Measurements from ENCODE around the gene DNAJB12.
"Not testable (repeated sequence)": the region's sequence is repeated elsewhere in the genome, so short reads cannot be mapped to it uniquely, and the experiment has no call there.

Gene DNAJB12

DNA sequence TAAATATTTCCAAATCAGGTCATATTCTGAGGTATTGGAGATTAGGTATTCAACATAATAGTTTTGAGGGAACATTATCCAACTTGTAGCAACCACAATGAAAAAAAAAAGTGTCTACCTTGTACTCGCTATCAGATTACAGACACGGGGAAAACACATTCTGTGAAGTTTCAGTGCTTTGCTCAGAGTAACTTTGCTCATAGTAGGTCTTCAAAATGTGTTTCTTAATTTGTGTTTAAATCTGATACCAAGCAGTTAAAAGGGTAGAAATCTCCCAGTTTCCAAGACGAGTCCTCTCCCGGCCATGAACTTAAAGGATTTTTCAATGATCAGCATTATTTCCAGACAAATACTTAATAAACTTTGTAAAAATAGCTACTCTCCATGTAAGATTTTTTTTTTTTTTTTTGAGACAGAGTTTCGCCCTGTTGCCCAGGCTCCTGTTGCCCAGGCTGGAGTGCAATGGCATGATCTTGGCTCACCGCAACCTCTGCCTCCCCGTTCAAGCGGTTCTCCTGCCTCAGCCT, 41.8 kb downstream of the DNAJB12 start:
- TF ChIP-seq, protein P1, sequence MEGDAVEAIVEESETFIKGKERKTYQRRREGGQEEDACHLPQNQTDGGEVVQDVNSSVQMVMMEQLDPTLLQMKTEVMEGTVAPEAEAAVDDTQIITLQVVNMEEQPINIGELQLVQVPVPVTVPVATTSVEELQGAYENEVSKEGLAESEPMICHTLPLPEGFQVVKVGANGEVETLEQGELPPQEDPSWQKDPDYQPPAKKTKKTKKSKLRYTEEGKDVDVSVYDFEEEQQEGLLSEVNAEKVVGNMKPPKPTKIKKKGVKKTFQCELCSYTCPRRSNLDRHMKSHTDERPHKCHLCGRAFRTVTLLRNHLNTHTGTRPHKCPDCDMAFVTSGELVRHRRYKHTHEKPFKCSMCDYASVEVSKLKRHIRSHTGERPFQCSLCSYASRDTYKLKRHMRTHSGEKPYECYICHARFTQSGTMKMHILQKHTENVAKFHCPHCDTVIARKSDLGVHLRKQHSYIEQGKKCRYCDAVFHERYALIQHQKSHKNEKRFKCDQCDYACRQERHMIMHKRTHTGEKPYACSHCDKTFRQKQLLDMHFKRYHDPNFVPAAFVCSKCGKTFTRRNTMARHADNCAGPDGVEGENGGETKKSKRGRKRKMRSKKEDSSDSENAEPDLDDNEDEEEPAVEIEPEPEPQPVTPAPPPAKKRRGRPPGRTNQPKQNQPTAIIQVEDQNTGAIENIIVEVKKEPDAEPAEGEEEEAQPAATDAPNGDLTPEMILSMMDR (IDR thresholded peaks at IDR 0.05; ENCODE audit: extremely low read depth, insufficient read depth, missing control alignments): no peak
- in situ Hi-C loops (cut with MboI; ENCODE audit: low pct_unique_long_range_greater_than_20kb, low sequenced_read_pairs, unreplicated experiment): no loop called here
- no peak for DNase-seq (ENCODE audit: low spot score)

DNA sequence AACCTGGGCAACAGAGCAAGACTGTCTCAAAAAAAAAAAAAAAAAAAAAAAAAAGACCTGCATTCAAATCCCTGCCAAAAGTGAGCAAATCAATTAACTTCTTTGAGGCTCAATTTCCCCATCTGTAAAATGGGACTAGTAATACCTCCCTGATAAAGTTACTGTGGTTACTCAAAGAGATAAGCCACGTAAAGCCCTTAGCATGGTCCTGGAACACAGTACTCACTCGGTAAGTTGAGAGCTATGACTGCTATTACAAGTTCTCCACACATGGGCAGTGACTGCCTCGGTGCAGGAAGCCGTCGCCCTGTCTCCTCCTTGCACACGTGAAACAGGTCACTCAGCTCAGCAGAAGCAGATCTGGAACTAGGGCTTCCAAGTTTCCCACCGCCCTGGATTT, 43.1 kb downstream of the DNAJB12 start:
- no peak for DNase-seq (ENCODE audit: low spot score)
- TF ChIP-seq, protein P1 (IDR thresholded peaks at IDR 0.05; ENCODE audit: extremely low read depth, insufficient read depth, missing control alignments): no peak
- in situ Hi-C loops (cut with MboI; ENCODE audit: low pct_unique_long_range_greater_than_20kb, low sequenced_read_pairs, unreplicated experiment): no loop called here

DNA sequence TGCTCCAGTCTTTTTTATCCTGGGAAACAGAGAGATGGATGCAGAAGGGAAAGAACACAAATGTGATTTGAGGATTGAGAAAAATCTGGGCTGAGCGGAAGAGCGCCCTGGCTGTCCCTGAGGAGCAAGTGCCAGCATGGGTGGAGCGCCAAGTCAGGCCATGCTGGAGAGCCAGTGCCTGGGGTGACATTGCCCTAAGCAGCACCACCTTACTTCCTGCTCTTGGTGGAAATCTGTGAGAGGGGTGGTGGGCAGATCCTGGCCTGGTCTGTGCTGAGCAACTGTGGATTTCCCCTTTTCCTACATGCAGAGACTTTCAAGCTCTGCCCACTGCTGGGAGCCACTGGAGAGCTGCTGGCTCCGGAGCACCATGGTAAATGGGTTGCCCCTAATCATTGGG, 44.1 kb downstream of the DNAJB12 start:
- DNase-seq (ENCODE audit: low spot score): no peak
- TF ChIP-seq, protein P1 (IDR thresholded peaks at IDR 0.05; ENCODE audit: extremely low read depth, insufficient read depth, missing control alignments): no peak
- in situ Hi-C loops (cut with MboI; ENCODE audit: low pct_unique_long_range_greater_than_20kb, low sequenced_read_pairs, unreplicated experiment): no loop called here

DNA sequence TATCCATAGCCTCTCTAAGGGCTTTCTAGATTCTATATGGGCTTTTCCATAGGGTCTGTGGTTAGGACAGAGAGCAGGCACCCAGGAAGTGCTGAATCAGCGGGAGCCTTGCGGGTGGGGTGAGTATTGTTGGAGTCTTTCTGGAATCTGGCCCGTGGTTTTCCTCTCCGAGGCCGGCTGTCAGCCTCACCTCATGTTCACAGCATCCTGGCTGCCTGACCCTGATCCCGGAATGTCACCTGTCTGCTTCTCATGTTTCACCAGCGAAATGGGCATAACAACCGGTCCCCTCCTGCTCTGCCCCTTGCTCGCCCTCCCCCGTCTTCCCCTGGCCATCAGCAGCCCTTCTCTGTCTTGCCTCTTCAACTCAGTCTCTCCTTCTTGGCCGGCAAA, 44.5 kb downstream of the DNAJB12 start:
- in situ Hi-C loops (cut with MboI; ENCODE audit: low pct_unique_long_range_greater_than_20kb, low sequenced_read_pairs, unreplicated experiment): no loop called here
- no peak for DNase-seq (ENCODE audit: low spot score)
- TF ChIP-seq, protein P1 (IDR thresholded peaks at IDR 0.05; ENCODE audit: extremely low read depth, insufficient read depth, missing control alignments): no peak

DNA sequence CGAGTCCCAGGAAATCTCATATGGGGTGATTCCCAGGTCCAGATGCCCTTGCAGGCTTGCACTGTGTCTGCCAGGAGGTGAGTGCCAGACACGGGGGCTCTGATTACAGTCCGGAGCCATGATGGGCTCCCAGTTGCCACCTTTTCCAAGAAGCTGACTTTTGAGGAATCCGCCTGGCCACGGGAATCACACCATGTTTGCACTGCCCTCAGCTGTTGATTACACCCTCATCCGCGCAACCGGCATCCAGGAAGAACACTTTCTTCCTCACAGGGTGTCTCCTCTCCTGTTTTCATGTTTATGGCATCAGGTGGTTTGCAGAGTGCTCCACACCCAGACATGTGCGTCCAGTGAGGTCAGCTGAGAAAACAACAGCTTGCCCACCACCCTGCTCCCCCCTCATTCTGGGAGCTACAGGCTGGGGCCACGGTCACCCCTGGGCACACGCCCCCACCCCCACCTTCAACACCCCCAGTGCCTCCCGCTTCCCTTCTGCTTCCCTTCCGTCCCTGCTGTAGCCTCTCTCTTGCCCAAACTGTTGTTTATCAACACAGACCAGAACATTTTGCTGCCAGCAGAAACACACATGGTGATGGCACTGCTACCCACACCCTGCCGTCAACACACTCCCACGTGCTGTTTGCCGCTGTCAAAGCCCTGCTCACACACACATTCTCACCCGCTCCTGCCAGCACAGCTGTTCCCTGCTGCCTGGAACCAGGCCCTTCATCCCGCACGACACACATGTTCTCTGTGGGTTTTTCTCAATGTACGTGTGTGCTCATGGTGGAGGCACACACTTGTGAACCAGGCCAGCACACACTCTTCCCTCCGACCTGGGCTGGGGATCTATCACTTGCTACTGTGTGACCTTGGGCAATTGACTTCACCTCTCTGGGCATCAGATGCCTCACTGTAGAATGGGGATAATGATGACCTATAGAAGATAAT, 45.2 kb downstream of the DNAJB12 start:
- no peak for DNase-seq (ENCODE audit: low spot score)
- in situ Hi-C loops (cut with MboI; ENCODE audit: low pct_unique_long_range_greater_than_20kb, low sequenced_read_pairs, unreplicated experiment): no loop called here
- TF ChIP-seq, protein P1 (IDR thresholded peaks at IDR 0.05; ENCODE audit: extremely low read depth, insufficient read depth, missing control alignments): no peak

DNA sequence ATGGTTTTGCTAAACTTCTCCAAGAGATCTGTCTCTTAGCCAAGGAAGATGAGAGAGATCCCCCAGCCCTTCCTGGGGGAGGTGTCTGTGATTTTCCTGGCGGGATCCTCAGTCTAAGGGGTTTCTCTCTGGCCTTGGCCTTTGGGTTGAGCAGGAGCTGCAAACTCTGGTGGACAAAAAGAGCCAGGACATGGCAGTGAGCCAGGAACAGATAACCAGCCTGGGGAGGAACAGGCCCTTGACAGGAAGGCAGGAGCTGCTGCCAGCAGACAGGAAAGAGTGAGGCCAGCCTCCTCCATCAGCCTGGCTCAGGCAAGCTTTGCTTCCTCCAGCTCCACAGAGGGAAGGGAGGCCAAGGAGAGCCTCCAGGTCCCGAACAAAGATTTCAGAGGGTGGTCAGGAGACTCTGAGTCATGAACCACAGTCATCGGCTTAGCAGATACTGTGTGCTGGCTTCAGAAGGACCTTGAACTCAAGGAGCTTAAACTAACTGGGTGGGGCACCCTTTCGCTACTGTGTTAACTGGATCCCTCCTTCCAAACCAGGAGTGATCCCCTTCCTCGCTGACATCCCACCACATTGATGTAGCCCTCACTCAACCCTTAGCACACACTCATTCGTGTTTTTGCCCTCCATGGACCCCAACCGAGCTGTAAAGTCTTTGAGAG, 46.3 kb downstream of the DNAJB12 start:
- DNase-seq (ENCODE audit: low spot score): no peak
- in situ Hi-C loops (cut with MboI; ENCODE audit: low pct_unique_long_range_greater_than_20kb, low sequenced_read_pairs, unreplicated experiment): no loop called here
- TF ChIP-seq, protein P1 (IDR thresholded peaks at IDR 0.05; ENCODE audit: extremely low read depth, insufficient read depth, missing control alignments): no peak

DNA sequence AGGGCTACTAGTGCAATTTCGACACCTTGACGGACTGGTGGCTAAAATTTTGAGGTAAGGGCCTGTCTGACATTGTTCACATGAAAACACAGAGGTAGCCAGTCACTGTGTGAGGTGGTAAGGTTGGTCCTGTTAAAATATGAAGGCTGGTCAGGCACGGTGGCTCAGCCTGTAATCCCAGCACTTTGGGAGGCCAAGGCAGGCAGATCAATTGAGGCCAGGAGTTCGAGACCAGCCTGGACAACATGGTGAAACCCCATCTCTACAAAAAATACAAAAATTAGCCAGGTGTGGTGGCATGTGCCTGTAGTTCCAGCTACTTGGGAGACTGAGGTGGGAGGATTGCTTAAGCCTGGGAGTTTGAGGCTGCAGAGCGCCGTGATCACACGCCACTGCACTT, 47.0 kb downstream of the DNAJB12 start:
- DNase-seq (ENCODE audit: low spot score); in situ Hi-C loops (cut with MboI; ENCODE audit: low pct_unique_long_range_greater_than_20kb, low sequenced_read_pairs, unreplicated experiment): not testable (repeated sequence)

Data from GM13977 (cell line).